Measurements from ENCODE around the gene GOLT1B. TPM values are rescaled to one million over a fixed set of nuclear protein-coding genes. Genes with fewer than 3 reads are reported as not detected.

GOLT1B gene
- polyA plus RNA-seq, 1 of the 3 experiments (the other 2 are of a cell fraction): 7.9 TPM

DNA sequence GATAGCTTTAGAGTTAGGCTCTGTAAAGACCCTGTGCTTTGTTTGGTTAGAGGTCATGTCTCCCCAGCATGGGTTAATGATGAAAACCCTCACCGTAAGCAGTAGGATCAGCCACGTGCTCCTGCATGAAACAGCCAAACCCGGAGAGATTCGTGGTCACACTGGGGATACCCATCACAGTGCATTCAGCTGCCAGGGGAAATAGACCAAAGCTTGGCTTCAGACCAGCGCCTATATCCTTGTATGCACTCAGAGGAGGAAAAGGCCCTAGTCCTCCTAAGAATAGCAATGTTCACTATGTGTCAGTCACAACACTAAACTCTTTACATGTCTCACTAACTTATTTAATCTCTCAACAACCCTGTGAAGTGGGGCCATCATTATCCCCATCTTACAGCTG, 40.8 kb downstream of the GOLT1B start:
- H3K4me3 ChIP-seq (ENCODE audit: low read depth in 2 of 2, low read length in 1 of 2): no peak overlapping the region
- H3K9me2 ChIP-seq: no peaks in the 10 kb centered on the region
- H3K79me2 ChIP-seq (ENCODE audit: insufficient read depth): no peaks in the 10 kb centered on the region
- WGBS (ENCODE audit: low lambda C conversion rate): 19% methylated on average over 5 of the region's 5 CpGs
- TF ChIP-seq FOXM1 (IDR thresholded peaks at IDR 0.05; ENCODE audit: low read depth) (no peak), MEF2A (IDR thresholded peaks at IDR 0.05; ENCODE audit: borderline replicate concordance, low read depth) (no peak), YY1 (IDR thresholded peaks at IDR 0.05; ENCODE audit: low read depth) (no peak), TCF12 (IDR thresholded peaks at IDR 0.05) (no peak), POLR2AphosphoS5 (IDR thresholded peaks at IDR 0.05; ENCODE audit: low read depth, low read length) (no peak), SIN3A (IDR thresholded peaks at IDR 0.05; ENCODE audit: borderline replicate concordance, low read depth, low read length) (no peak), NRF1 (IDR thresholded peaks at IDR 0.05; ENCODE audit: low read depth, low read length) (no peak), RAD21 (IDR thresholded peaks at IDR 0.05; ENCODE audit: low read length) (no peak), ELF1 (IDR thresholded peaks at IDR 0.05) (no peak), RFX5 (IDR thresholded peaks at IDR 0.05; ENCODE audit: low read length) (no peak), FOSL2 (IDR thresholded peaks at IDR 0.05; ENCODE audit: borderline replicate concordance, low read depth) (no peak), GATA2 (CRISPR knock-in tag; IDR thresholded peaks at IDR 0.05) (no peak), GABPA (IDR thresholded peaks at IDR 0.05; ENCODE audit: low read depth) (no peak), MXI1 (IDR thresholded peaks at IDR 0.05; ENCODE audit: low read depth, low read length) (no peak)
- TF ChIP-seq, protein P1, sequence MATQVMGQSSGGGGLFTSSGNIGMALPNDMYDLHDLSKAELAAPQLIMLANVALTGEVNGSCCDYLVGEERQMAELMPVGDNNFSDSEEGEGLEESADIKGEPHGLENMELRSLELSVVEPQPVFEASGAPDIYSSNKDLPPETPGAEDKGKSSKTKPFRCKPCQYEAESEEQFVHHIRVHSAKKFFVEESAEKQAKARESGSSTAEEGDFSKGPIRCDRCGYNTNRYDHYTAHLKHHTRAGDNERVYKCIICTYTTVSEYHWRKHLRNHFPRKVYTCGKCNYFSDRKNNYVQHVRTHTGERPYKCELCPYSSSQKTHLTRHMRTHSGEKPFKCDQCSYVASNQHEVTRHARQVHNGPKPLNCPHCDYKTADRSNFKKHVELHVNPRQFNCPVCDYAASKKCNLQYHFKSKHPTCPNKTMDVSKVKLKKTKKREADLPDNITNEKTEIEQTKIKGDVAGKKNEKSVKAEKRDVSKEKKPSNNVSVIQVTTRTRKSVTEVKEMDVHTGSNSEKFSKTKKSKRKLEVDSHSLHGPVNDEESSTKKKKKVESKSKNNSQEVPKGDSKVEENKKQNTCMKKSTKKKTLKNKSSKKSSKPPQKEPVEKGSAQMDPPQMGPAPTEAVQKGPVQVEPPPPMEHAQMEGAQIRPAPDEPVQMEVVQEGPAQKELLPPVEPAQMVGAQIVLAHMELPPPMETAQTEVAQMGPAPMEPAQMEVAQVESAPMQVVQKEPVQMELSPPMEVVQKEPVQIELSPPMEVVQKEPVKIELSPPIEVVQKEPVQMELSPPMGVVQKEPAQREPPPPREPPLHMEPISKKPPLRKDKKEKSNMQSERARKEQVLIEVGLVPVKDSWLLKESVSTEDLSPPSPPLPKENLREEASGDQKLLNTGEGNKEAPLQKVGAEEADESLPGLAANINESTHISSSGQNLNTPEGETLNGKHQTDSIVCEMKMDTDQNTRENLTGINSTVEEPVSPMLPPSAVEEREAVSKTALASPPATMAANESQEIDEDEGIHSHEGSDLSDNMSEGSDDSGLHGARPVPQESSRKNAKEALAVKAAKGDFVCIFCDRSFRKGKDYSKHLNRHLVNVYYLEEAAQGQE (IDR thresholded peaks at IDR 0.05; ENCODE audit: low read depth, low read length): no peak
- TF ChIP-seq, protein P2, sequence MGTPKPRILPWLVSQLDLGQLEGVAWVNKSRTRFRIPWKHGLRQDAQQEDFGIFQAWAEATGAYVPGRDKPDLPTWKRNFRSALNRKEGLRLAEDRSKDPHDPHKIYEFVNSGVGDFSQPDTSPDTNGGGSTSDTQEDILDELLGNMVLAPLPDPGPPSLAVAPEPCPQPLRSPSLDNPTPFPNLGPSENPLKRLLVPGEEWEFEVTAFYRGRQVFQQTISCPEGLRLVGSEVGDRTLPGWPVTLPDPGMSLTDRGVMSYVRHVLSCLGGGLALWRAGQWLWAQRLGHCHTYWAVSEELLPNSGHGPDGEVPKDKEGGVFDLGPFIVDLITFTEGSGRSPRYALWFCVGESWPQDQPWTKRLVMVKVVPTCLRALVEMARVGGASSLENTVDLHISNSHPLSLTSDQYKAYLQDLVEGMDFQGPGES (IDR thresholded peaks at IDR 0.05; ENCODE audit: low read depth, low read length): no peak
- TF ChIP-seq, protein P3, sequence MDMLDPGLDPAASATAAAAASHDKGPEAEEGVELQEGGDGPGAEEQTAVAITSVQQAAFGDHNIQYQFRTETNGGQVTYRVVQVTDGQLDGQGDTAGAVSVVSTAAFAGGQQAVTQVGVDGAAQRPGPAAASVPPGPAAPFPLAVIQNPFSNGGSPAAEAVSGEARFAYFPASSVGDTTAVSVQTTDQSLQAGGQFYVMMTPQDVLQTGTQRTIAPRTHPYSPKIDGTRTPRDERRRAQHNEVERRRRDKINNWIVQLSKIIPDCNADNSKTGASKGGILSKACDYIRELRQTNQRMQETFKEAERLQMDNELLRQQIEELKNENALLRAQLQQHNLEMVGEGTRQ (IDR thresholded peaks at IDR 0.05; ENCODE audit: borderline replicate concordance, low read depth, low read length): no peak
- H3K9me3 ChIP-seq: no peaks in the 10 kb centered on the region
- DNase-seq: no peak
- CTCF ChIA-PET: interaction anchor here (0.8 to 1.9 kb wide), 3 partner anchors 11 to 138 kb away, joined by 3 to 9 read pairs (median 4); no protein-coding TSS in a partner anchor
- H2AFZ ChIP-seq (ENCODE audit: low read depth): no peak overlapping the region
- H3K4me1 ChIP-seq (ENCODE audit: control insufficient read depth in 1 of 2, insufficient read depth in 2 of 2, low read depth in 1 of 2, low read length in 1 of 2): no peaks in the 10 kb centered on the region
- H3K4me2 ChIP-seq: no peak overlapping the region
- H3K27me3 ChIP-seq (ENCODE audit: insufficient read depth): peaks cover 9% of the 10 kb centered on the region; the same call in 1 of the 2 replicates
- POLR2A ChIA-PET: no interaction called here
- no peaks in the 10 kb centered on the region for H4K20me1 ChIP-seq (ENCODE audit: insufficient read depth)
- no peaks in the 10 kb centered on the region for H3F3A ChIP-seq (replicated peaks; ENCODE audit: insufficient read depth)
- H3K36me3 ChIP-seq (replicated peaks in 1 of 2; ENCODE audit: control insufficient read depth in 1 of 2, insufficient read depth in 2 of 2, low read length in 1 of 2): no peaks in the 10 kb centered on the region
- H3K9ac ChIP-seq: no peak overlapping the region
- H3K27ac ChIP-seq (ENCODE audit: low read depth in 2 of 2, low read length in 1 of 2): no peak overlapping the region
